HEK293T (cell line): Measurements from ENCODE around the gene MPO.

Source experiments
- ARNT ChIP-seq: fragments of 450-650 bp; IDR thresholded peaks from 2 replicates; pipeline ENCODE4 v1.6.1; 2017; ENCODE audit warnings: mild to moderate bottlenecking
- BHLHE40 ChIP-seq: fragments of 450-650 bp; IDR thresholded peaks from 2 replicates; pipeline ENCODE4 v1.6.1; 2016; ENCODE audit warnings: mild to moderate bottlenecking, moderate library complexity, borderline replicate concordance
- CTBP1 ChIP-seq: fragments of 450-650 bp; IDR thresholded peaks from 2 replicates; pipeline ENCODE4 v1.6.1; 2016; ENCODE audit warnings: borderline replicate concordance
- ELF4 ChIP-seq: fragments of 450-650 bp; IDR thresholded peaks from 2 replicates; pipeline ENCODE4 v1.6.1; 2017; ENCODE audit warnings: antibody characterized with exemption
- FOXA1 ChIP-seq: fragments of 450-650 bp; IDR thresholded peaks from 2 replicates; pipeline ENCODE4 v1.6.1; 2016; ENCODE audit warnings: mild to moderate bottlenecking
- SP1 ChIP-seq: fragments of 450-650 bp; IDR thresholded peaks from 2 replicates; pipeline ENCODE4 v1.6.1; 2017
- SUZ12 ChIP-seq: fragments of 450-650 bp; IDR thresholded peaks from 2 replicates; pipeline ENCODE4 v1.6.1; 2016; ENCODE audit warnings: mild to moderate bottlenecking

GRCh38 chr17:58321571-58322525 is 41.1 kb upstream of the MPO start:
- TF ChIP-seq BHLHE40 (no peak), FOXA1 (no peak), SUZ12 (no peak), SP1 (no peak), CTBP1 (no peak), ARNT (no peak), ELF4 (no peak)
